Measurements from ENCODE around the gene HMG20B.
"Not testable (repeated sequence)": the region's sequence is repeated elsewhere in the genome, so short reads cannot be mapped to it uniquely, and the experiment has no call there.

The HMG20B gene

DNA sequence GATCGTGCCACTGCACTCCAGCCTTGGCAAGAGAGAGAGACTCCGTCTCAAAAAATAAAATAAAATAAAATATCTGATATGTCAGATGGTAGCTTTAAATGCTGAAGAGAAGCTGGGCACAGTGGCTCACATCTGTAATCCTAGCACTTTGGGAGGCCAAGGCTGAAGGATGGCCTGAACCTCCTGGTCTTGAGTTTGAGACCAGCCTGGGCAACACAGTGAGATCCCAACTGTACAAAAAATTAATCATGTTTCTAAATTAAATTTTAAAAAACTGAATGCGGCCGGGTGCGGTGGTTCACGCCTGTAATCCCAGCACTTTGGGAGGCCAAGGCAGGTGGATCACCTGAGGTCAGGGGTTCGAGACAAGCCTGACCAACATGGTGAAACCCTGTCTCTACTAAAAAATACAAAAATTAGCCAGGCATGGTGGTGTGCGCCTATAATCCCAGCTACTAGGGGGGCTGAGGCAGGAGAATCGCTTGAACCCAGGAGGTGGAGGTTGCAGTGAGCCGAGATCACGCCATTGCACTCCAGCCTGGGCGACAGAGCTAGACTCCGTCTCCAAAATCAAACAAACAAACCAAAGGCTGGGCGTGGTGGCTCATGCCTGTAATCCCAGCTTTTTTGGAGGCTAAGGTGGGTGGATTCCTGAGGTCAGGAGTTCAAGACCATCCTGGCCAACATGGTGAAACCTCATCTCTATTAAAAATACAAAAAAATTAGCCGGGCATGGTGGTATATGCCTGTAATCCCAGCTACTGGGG, 11.5 kb downstream of the HMG20B start:
- not testable (repeated sequence) for DNase-seq (ENCODE audit: low read depth in 3 of 3)

- no peak for DNase-seq (ENCODE audit: low read depth in 3 of 3)
These were observed 12.8 kb downstream of the HMG20B start, which contains the start of gene GIPC3 for GRCh38 chr19:3585301-3586126. Gene GIPC3 (plus strand): TSS chr19:3585478. CDS start chr19:3585598, 120 bp downstream.

- no peak for DNase-seq (ENCODE audit: low read depth in 3 of 3)
These were observed 13.4 kb downstream of the HMG20B start for GRCh38 chr19:3586127-3586626.

DNA sequence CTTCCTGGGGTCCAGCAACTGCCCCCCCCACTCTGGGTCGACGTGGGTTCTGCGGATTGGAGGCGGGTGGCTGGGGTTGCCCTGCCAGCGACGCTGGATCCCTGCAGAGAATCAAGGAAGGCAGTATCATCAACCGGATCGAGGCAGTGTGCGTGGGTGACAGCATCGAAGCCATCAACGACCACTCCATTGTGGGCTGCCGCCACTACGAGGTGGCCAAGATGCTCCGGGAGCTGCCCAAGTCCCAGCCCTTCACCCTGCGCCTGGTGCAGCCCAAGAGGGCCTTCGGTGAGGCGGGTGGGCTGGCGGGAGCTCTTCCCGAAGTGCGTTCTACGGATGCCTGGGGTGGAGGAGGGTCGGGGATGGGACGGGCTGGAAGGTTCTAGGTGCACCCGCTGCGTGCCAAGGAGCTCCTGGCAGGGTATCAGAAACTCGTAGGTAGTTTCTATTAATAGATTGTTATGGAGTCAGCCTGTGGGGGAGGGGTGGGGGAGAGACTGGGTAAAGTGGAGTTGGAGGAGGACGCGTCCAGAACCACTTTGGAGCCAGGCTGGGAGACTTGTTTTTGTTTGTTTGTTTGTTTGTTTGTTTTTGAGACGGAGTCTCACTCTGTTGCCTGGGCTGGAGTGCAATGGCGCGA, 14.1 kb downstream of the HMG20B start:
- DNase-seq (ENCODE audit: low read depth in 3 of 3): no peak

DNA sequence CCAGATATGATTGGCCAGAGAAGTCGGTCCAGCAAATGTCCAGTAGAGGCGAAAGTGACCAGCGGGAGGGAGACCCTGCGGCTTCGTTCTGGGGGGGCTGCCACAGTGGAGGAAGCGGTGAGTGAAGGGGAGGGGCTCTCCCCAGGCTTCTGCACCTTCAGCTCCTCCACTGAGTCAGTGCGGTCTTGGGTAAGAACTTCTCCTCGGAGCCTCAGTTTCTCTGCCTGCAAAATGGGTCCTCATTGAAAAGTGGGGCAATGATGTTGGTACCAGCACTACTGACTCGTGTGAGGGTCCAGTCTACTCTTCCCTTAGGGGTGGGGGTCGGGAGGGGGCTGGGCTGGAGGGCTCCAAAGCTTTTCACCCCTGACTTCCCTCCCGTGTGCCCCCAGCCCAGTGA, 16.7 kb downstream of the HMG20B start:
- DNase-seq (ENCODE audit: low read depth in 3 of 3): no peak

- DNase-seq (ENCODE audit: low read depth in 3 of 3): no peak
These were observed 17.2 kb downstream of the HMG20B start for GRCh38 chr19:3589949-3590348.

- DNase-seq (ENCODE audit: low read depth in 3 of 3): no peak
These were observed 18.4 kb downstream of the HMG20B start for GRCh38 chr19:3590991-3591659.

DNA sequence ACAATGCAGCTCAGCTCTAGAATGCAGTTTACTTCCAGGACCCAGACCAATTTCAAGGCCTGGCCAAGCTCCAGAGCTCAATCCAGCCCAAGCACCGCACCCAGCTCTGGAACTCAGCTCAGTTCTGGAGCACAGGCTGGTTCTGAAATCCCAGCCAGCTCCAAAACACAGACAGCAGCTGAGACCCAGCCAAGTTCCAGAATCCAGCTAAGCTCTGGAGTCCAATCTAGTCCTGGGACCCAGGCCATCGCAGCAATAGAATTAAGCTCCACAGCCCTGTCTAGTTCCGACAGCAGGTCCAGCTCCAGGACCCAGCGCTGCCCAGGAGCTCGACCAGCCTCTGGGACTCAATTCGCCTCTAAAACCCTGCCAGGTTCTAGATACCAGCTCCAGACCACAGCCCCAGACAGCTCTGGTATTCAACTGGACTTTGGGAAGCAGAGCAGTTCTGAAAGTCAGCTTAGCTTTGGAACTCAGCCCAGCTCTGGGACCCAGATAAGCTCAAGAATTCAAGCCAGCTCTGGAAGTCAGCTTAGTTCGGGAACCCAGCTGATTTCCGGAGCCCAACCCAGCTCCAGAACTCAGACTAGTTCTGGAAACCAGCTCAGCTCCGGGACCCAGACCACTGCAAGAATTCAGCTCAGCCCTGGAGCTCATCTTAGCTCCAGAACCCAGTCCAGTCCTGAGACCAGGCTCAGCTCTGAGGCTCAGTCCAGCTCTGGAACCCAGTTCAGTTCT, 19.3 kb downstream of the HMG20B start:
- no peak for DNase-seq (ENCODE audit: low read depth in 3 of 3)

DNA sequence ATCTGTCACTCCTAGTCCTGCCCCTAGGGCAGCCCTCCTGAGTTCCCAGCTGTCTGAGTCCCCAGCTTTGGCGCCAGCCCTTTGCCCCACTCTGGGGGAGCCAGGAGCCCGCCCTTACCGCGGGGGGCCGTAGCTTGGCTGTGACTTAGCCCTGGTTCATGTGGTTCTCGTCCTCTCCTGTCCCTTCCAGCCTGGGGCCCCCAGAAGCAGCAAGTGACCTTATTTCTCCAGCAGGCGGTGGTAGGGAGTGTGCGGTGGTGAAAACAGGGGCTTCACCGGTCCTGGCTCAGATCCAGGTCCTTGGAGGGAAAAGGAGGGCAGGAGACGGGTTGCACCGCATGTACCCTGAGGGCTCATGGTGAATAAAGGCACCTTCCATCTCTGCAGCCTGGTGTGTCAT, 20.4 kb downstream of the HMG20B start:
- no peak for DNase-seq (ENCODE audit: low read depth in 3 of 3)

GRCh38 chr19:3595521-3596061, 22.8 kb downstream of the HMG20B start:
- DNase-seq (ENCODE audit: low read depth in 3 of 3): no peak

GRCh38 chr19:3599776-3600187, 27.0 kb downstream of the HMG20B start:
- DNase-seq (ENCODE audit: low read depth in 3 of 3): no peak

GRCh38 chr19:3601021-3601420, 28.3 kb downstream of the HMG20B start:
- no peak for DNase-seq (ENCODE audit: low read depth in 3 of 3)

DNA sequence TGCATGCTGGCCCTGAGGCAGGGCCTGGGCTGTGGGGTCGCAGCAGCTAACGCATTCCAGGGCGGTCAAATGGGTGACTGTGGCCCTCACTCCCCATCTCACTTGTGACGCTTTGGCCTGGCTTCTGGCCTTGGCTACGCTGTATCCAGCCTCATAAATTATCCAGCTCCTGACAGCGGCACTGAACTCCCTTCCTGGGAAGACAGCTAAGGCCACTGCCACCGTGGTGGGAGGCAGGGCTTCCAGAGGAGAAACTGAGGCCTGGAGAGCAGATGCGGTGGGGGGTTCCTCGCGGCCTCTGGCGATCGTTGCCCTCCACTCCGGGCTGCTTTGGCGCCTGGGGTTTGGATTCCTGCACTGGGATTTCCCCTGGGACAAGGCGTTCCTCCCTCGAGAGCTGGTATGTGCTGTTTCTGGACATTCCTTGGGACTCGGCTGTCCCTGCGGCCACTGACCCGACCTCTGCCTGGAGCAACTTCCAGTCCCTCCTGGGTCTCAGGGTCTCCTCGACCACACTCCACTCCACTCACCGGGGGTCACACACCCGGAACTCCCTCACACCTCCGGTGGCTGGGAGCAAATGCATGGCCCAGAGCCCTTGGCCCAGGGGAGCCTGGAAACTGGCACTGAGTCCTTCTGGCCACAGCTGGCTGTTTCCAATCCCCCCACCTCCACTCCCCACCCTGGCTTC, 30.5 kb downstream of the HMG20B start:
- DNase-seq (ENCODE audit: low read depth in 3 of 3): no peak

- no peak for DNase-seq (ENCODE audit: low read depth in 3 of 3)
These were observed 31.7 kb downstream of the HMG20B start for GRCh38 chr19:3604227-3604986.

- no peak for DNase-seq (ENCODE audit: low read depth in 3 of 3)
These were observed 32.2 kb downstream of the HMG20B start for GRCh38 chr19:3604987-3605343.

DNA sequence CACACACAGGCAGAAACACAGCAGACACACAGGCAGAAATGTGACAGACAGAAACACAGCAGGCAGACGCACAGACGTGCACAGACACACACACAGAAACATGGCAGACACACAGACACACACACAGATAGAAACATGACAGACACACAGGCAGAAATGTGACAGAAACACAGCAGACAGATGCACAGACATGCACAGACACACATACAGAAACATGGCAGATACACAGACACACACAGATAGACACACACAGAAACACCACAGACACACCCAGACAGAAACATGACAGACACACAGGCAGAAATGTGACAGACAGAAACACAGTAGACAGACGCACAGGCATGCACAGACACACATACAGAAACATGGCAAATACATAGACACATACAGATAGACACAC, 32.6 kb downstream of the HMG20B start:
- DNase-seq (ENCODE audit: low read depth in 3 of 3): no peak

GRCh38 chr19:3605770-3606169, 33.0 kb downstream of the HMG20B start:
- DNase-seq (ENCODE audit: low read depth in 3 of 3): no peak

DNA sequence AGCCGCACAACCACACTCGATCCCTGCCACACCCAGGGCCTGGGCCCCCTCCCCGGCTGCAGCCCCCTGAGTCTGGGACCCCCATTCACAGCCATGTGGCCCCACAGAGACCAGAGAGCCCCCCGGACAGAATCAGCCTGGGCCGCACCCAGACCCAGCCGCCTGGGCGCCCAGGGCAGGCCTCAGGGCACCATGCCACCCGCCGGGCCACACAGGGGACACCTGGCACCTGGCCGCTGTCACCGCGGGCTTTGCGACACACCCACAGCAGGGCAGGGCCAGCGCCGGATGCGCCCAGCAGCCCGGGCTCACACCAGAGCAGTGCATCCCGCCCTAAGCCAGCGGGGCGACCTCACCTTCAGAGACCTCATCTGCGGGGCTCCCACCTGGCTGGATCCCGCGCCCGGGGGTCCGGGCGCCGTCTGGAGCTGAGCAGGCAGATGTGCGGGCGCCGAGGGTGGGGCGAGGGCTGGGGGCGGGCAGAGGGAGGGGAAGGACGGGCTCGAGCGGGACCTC, 33.5 kb downstream of the HMG20B start:
- DNase-seq (ENCODE audit: low read depth in 3 of 3): no peak

DNA sequence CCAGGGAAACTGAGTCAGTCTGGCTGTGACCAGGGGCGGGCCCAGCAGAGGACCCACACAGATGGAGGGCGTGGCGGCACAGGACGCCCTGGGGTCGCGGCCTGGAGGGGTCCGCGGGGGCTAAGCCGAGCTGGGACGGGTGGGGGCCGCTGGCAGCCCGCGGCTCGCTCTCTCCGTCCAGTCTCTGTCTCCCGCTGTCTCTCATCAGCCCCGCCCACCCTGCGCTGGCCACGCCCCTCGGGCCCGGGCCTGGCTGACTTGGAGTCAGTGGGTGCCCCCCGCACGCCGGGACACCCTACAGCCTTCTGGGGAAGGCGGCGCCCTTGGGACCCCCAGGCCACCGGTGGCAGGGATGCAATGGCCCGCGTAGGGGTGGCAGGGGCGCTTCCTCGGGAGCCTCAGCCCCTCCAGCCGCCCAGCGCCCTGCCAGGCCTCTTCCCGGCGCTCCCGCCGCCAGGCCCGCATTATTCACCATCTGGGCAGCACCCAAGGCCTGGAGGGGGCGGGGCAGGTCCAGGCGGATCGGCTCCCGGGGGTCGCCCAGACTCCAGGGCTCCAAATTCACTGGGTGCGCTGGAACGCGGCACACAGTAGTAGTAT, 34.0 kb downstream of the HMG20B start, which contains the start of gene TBXA2R:
Gene TBXA2R (minus strand): TSS at position 186 of the 600 bp plus-strand sequence. CDS start 6,241 bp downstream, outside the sequence.
- peak; percentile 38 to 70 (median 45) for DNase-seq (ENCODE audit: low read depth in 3 of 3)

All from stimulated activated CD4-positive, alpha-beta T cell treated with anti-CD3 and anti-CD28 coated beads, TNF-alpha, amount 100 ng/mL, for 24 hours (primary cell).